GM23248 (cell line): ENCODE results near the gene PSME1. TPM values are rescaled to one million over a fixed set of nuclear protein-coding genes. Genes with fewer than 3 reads are reported as not detected.

Source experiments
- DNase-seq: peaks from one replicate; pipeline ENCODE4 v3.0.0-alpha.2; 2015
- H2AFZ ChIP-seq: fragments of 200-600 bp; sonication (generic); 2 replicates; pipeline ENCODE4 v1.6.1; 2016; ENCODE audit warnings: antibody characterized with exemption
- H3F3A ChIP-seq: fragments of 200-600 bp; sonication (generic); 2 replicates; pipeline ENCODE4 v1.6.1; 2016; ENCODE audit warnings: mild to moderate bottlenecking, antibody characterized with exemption, mixed run types; ENCODE audit not compliant: insufficient read depth
- H3K27ac ChIP-seq: fragments of 200-600 bp; sonication (generic); 2 replicates; pipeline ENCODE4 v1.5.1; 2016; ENCODE audit warnings: mild to moderate bottlenecking
- H3K27me3 ChIP-seq: fragments of 200-600 bp; sonication (generic); replicated peaks from 2 replicates; pipeline ENCODE4 v1.6.1; 2016; ENCODE audit warnings: mild to moderate bottlenecking; ENCODE audit not compliant: insufficient read depth
- H3K36me3 ChIP-seq: fragments of 200-600 bp; sonication (generic); 2 replicates; pipeline ENCODE4 v1.6.1; 2016; ENCODE audit warnings: low read depth, mild to moderate bottlenecking
- H3K4me1 ChIP-seq: fragments of 200-600 bp; sonication (generic); 2 replicates; pipeline ENCODE4 v1.6.1; 2016; ENCODE audit warnings: mild to moderate bottlenecking; ENCODE audit not compliant: insufficient read depth
- H3K4me2 ChIP-seq: fragments of 200-600 bp; sonication (generic); one replicate; pipeline ENCODE4 v1.6.1; 2016; ENCODE audit warnings: mild to moderate bottlenecking; ENCODE audit not compliant: unreplicated experiment
- H3K4me3 ChIP-seq: fragments of 200-600 bp; sonication (generic); 2 replicates; pipeline ENCODE4 v1.5.1; 2016; ENCODE audit warnings: mild to moderate bottlenecking
- H3K79me2 ChIP-seq: fragments of 200-600 bp; sonication (generic); 2 replicates; pipeline ENCODE4 v1.6.1; 2016; ENCODE audit warnings: mild to moderate bottlenecking; ENCODE audit not compliant: insufficient read depth
- H3K9ac ChIP-seq: fragments of 200-600 bp; sonication (generic); 2 replicates; pipeline ENCODE4 v1.6.1; 2016; ENCODE audit warnings: mild to moderate bottlenecking
- H3K9me2 ChIP-seq: fragments of 200-600 bp; sonication (generic); 2 replicates; pipeline ENCODE4 v1.6.1; 2016; ENCODE audit warnings: mixed run types, mild to moderate bottlenecking, moderate library complexity; ENCODE audit not compliant: insufficient read depth
- H3K9me3 ChIP-seq: fragments of 200-600 bp; sonication (generic); one replicate; pipeline ENCODE4 v1.6.1; 2017; ENCODE audit warnings: low read depth
- H4K20me1 ChIP-seq: fragments of 200-600 bp; sonication (generic); 2 replicates; pipeline ENCODE4 v1.6.0; 2016; ENCODE audit not compliant: insufficient read depth
- EZH2 ChIP-seq: fragments of 200-600 bp; sonication (generic); IDR thresholded peaks from 2 replicates; pipeline ENCODE4 v1.6.1; 2018; ENCODE audit warnings: antibody characterized with exemption, mild to moderate bottlenecking; ENCODE audit not compliant: insufficient read depth, poor library complexity, severe bottlenecking
- EZH2phosphoT487 ChIP-seq: fragments of 200-600 bp; sonication (generic); IDR thresholded peaks from 2 replicates; pipeline ENCODE4 v1.6.1; 2018; ENCODE audit warnings: antibody characterized with exemption, moderate library complexity, mild to moderate bottlenecking, low read depth; ENCODE audit not compliant: insufficient read depth
- WGBS, 2 experiments: methylation state at CpG; one replicate each; pipeline ENCODE4 v1.1.6; 2015 to 2017; ENCODE audit warnings: low lambda C conversion rate in 2 of 2, low coverage in 1 of 2; ENCODE audit errors: missing lambda C conversion rate in 2 of 2; 5-methylcytosine and 5-hydroxymethylcytosine counted together
- in situ Hi-C: fragments of 300-500 bp; cut with MboI; formaldehyde crosslinking; loops from 2 replicates; pipeline ENCODE4 v1.15.0; 2020
- polyA plus RNA-seq: library from polyadenylated mRNA; unstranded; fragments of >200 nt; fragmentation: Nextera tagmentation; extraction: Ambion mirVana; gene quantifications from 2 replicates; pipeline ENCODE4 v1.2.1, GENCODE V29; 2016
- total RNA-seq: library from RNA; depleted of rRNA; stranded (reverse); fragments of >200 nt; shearing (Covaris generic); gene quantifications from 2 replicates; pipeline ENCODE4 v1.2.3, GENCODE V29; 2014

PSME1 gene
- total and polyA plus RNA-seq, 2 experiments from 2014 or later, result 58.9 to 144 TPM

- Histone ChIP-seq H3K27me3 (no peaks in the 10 kb centered on the region), H2AFZ (peak overlapping the region; percentile 53; the same call in 1 of the 2 replicates), H3K9ac (peak overlapping the region; percentile 88), H3K4me1 (peaks cover 5% of the 10 kb centered on the region), H3K4me2 (peak overlapping the region; percentile 94), H3K27ac (peak overlapping the region; percentile 67), H3K9me3 (no peaks in the 10 kb centered on the region), H3K9me2 (no peaks in the 10 kb centered on the region), H3K36me3 (peaks cover 36% of the 10 kb centered on the region), H3K4me3 (peak overlapping the region; percentile 92), H4K20me1 (no peaks in the 10 kb centered on the region), H3K79me2 (peaks cover 30% of the 10 kb centered on the region), H3F3A (peaks cover 26% of the 10 kb centered on the region)
- 20 to 21% methylated on average over 8 of the region's 8 CpGs for WGBS, 2 experiments
- in situ Hi-C loops, result no loop called here
- TF ChIP-seq EZH2 (no peak), EZH2phosphoT487 (no peak)
- peak; percentile 67 for DNase-seq
Measured at GRCh38 chr14:24162093-24162492, 26.1 kb downstream of the PSME1 start.

- no peaks in the 10 kb centered on the region for H4K20me1 ChIP-seq
- WGBS, 2 experiments, result 95 to 98% methylated on average over 14 of the region's 14 CpGs
- no peak overlapping the region for H3K4me3 ChIP-seq
- H3K9me2 ChIP-seq, result no peaks in the 10 kb centered on the region
- no peaks in the 10 kb centered on the region for H3K27me3 ChIP-seq
- no peak overlapping the region for H3K9ac ChIP-seq
- no peaks in the 10 kb centered on the region for H3K9me3 ChIP-seq
- H3K4me1 ChIP-seq, result peaks cover 5% of the 10 kb centered on the region
- no peak overlapping the region for H2AFZ ChIP-seq
- peaks cover 20% of the 10 kb centered on the region for H3F3A ChIP-seq
- peaks cover 43% of the 10 kb centered on the region for H3K36me3 ChIP-seq
- DNase-seq, result no peak
- no peak overlapping the region for H3K4me2 ChIP-seq
- in situ Hi-C loops, result no loop called here
- H3K27ac ChIP-seq, result no peak overlapping the region
- peaks cover 30% of the 10 kb centered on the region for H3K79me2 ChIP-seq
- TF ChIP-seq EZH2 (no peak), EZH2phosphoT487 (no peak)
Measured at GRCh38 chr14:24164518-24164991, 28.6 kb downstream of the PSME1 start.

GRCh38 chr14:24165785-24166184 is 29.8 kb downstream of the PSME1 start:
- Histone ChIP-seq H3K4me1 (peaks cover 5% of the 10 kb centered on the region), H3K4me2 (no peak overlapping the region), H4K20me1 (no peaks in the 10 kb centered on the region), H3F3A (peaks cover 8% of the 10 kb centered on the region), H2AFZ (no peak overlapping the region), H3K27ac (no peak overlapping the region), H3K36me3 (peaks cover 38% of the 10 kb centered on the region), H3K9me2 (no peaks in the 10 kb centered on the region), H3K9me3 (no peaks in the 10 kb centered on the region), H3K27me3 (no peaks in the 10 kb centered on the region), H3K79me2 (peaks cover 30% of the 10 kb centered on the region), H3K4me3 (no peak overlapping the region), H3K9ac (no peak overlapping the region)
- TF ChIP-seq EZH2, result no peak
- no peak for TF ChIP-seq EZH2phosphoT487
- in situ Hi-C loops, result no loop called here
- DNase-seq, result no peak
- 94 to 96% methylated on average over 5 of the region's 5 CpGs for WGBS, 2 experiments

GRCh38 chr14:24167469-24168114 is 31.6 kb downstream of the PSME1 start:
- no peak overlapping the region for H3K4me3 ChIP-seq
- H3K27me3 ChIP-seq, result no peaks in the 10 kb centered on the region
- H2AFZ ChIP-seq, result no peak overlapping the region
- in situ Hi-C loops, result no loop called here
- no peak for DNase-seq
- TF ChIP-seq EZH2phosphoT487 (no peak), EZH2 (no peak)
- H3K9me3 ChIP-seq, result no peaks in the 10 kb centered on the region
- H3K9ac ChIP-seq, result no peak overlapping the region
- H3K36me3 ChIP-seq, result peaks cover 38% of the 10 kb centered on the region
- WGBS, 2 experiments, result 86 to 88% methylated on average over 3 of the region's 3 CpGs
- peaks cover 15% of the 10 kb centered on the region for H3K79me2 ChIP-seq
- H3K4me1 ChIP-seq, result peaks cover under 1% of the 10 kb centered on the region; the same call in 1 of the 2 replicates
- H3F3A ChIP-seq, result no peaks in the 10 kb centered on the region; the same call in 1 of the 2 replicates
- no peaks in the 10 kb centered on the region for H4K20me1 ChIP-seq
- no peaks in the 10 kb centered on the region for H3K9me2 ChIP-seq
- no peak overlapping the region for H3K4me2 ChIP-seq
- H3K27ac ChIP-seq, result no peak overlapping the region
